Stimulated activated CD8-positive, alpha-beta memory T cell treated with anti-CD3 and anti-CD28 coated beads, Interleukin-7, amount 100 ng/mL, for 1 hour (primary cell): Measurements from ENCODE around the gene SEMA4D.

ENCODE experiments used
- DNase-seq, 2 donors: peaks; one replicate each; pipeline ENCODE4 v3.0.0-alpha.2; 2020; ENCODE audit warnings: low read depth in 2 of 2

The SEMA4D gene

GRCh38 chr9:89370593-89370992 is 127.3 kb downstream of the SEMA4D start:
- DNase-seq, result no peak

GRCh38 chr9:89368978-89369377 is 128.9 kb downstream of the SEMA4D start:
- DNase-seq, result no peak

- no peak for DNase-seq
These were observed 129.4 kb downstream of the SEMA4D start for GRCh38 chr9:89368550-89368949.

- DNase-seq, result no peak
These were observed 130.0 kb downstream of the SEMA4D start for GRCh38 chr9:89367726-89368437.

- DNase-seq, result no peak
These were observed 130.6 kb downstream of the SEMA4D start for GRCh38 chr9:89367281-89367680.

GRCh38 chr9:89366711-89367110 is 131.2 kb downstream of the SEMA4D start:
- DNase-seq, result no peak

GRCh38 chr9:89365532-89365912 is 132.4 kb downstream of the SEMA4D start:
- no peak for DNase-seq

GRCh38 chr9:89364666-89365531 is 133.0 kb downstream of the SEMA4D start:
- no peak for DNase-seq

GRCh38 chr9:89363921-89364665 is 133.8 kb downstream of the SEMA4D start:
- DNase-seq, result no peak

GRCh38 chr9:89363311-89363670 is 134.6 kb downstream of the SEMA4D start:
- no peak for DNase-seq

- no peak for DNase-seq
These were observed 135.1 kb downstream of the SEMA4D start for GRCh38 chr9:89362647-89363310.

- no peak for DNase-seq
These were observed 135.9 kb downstream of the SEMA4D start for GRCh38 chr9:89361816-89362646.

- DNase-seq, result no peak
These were observed 136.9 kb downstream of the SEMA4D start for GRCh38 chr9:89361031-89361430.

- DNase-seq, result no peak
These were observed 137.4 kb downstream of the SEMA4D start for GRCh38 chr9:89360465-89360864.

- no peak for DNase-seq
These were observed 138.1 kb downstream of the SEMA4D start for GRCh38 chr9:89359751-89360261.

GRCh38 chr9:89358985-89359384 is 138.9 kb downstream of the SEMA4D start:
- no peak for DNase-seq

GRCh38 chr9:89358376-89358916 is 139.5 kb downstream of the SEMA4D start:
- DNase-seq, result no peak

- DNase-seq, result no peak
These were observed 140.3 kb downstream of the SEMA4D start for GRCh38 chr9:89357331-89358197.

GRCh38 chr9:89356782-89357181 is 141.1 kb downstream of the SEMA4D start:
- no peak for DNase-seq

- no peak for DNase-seq
These were observed 143.4 kb downstream of the SEMA4D start for GRCh38 chr9:89354471-89354870.
